ENCODE measurements around the gene CCDC116.

The CCDC116 gene

GRCh38 chr22:21629255-21630149 is 3.1 kb upstream of the CCDC116 start, which contains the start of gene YDJC:
Gene YDJC (minus strand): TSS chr22:21630022. CDS start chr22:21630014, 8 bp downstream.
- no peak for TF ChIP-seq CREB5 (CRISPR knock-in tag; IDR thresholded peaks at IDR 0.05; ENCODE audit: low read depth)
- no peak for TF ChIP-seq SNAI2 (CRISPR knock-in tag; IDR thresholded peaks at IDR 0.05)
- no peak for TF ChIP-seq ZFP3 (CRISPR knock-in tag; IDR thresholded peaks at IDR 0.05)
- no peak for TF ChIP-seq ISL1 (CRISPR knock-in tag; IDR thresholded peaks at IDR 0.05)
- TF ChIP-seq ZNF565 (CRISPR knock-in tag; conservative IDR thresholded peaks at IDR 0.05; ENCODE audit: low read depth), result no peak
- no peak for TF ChIP-seq POU6F1 (CRISPR knock-in tag; IDR thresholded peaks at IDR 0.05; ENCODE audit: borderline replicate concordance, low read depth)
- no peak for TF ChIP-seq PATZ1 (CRISPR knock-in tag; IDR thresholded peaks at IDR 0.05; ENCODE audit: borderline replicate concordance)
- no peak for TF ChIP-seq TSHZ2 (CRISPR knock-in tag; IDR thresholded peaks at IDR 0.05)
- no peak for TF ChIP-seq ZC3H10 (CRISPR knock-in tag; IDR thresholded peaks at IDR 0.05)
- no peak for TF ChIP-seq BACH2 (CRISPR knock-in tag; IDR thresholded peaks at IDR 0.05; ENCODE audit: borderline replicate concordance)
- TF ChIP-seq TCF4 (CRISPR knock-in tag; IDR thresholded peaks at IDR 0.05; ENCODE audit: borderline replicate concordance), result no peak
- TF ChIP-seq GLIS3 (CRISPR knock-in tag; IDR thresholded peaks at IDR 0.05), result no peak
- no peak for TF ChIP-seq PPARA (CRISPR knock-in tag; IDR thresholded peaks at IDR 0.05; ENCODE audit: borderline replicate concordance)
- no peak for TF ChIP-seq ZNF70 (CRISPR knock-in tag; IDR thresholded peaks at IDR 0.05)
- TF ChIP-seq TOX (CRISPR knock-in tag; IDR thresholded peaks at IDR 0.05; ENCODE audit: borderline replicate concordance), result no peak
- no peak for TF ChIP-seq ZNF8 (CRISPR knock-in tag; IDR thresholded peaks at IDR 0.05)
- no peak for TF ChIP-seq ZFP30 (CRISPR knock-in tag; IDR thresholded peaks at IDR 0.05)
- no peak for TF ChIP-seq ESRRG (CRISPR knock-in tag; IDR thresholded peaks at IDR 0.05)
- TF ChIP-seq CSRNP3 (CRISPR knock-in tag; IDR thresholded peaks at IDR 0.05), result no peak
- no peak for TF ChIP-seq CSDC2 (CRISPR knock-in tag; IDR thresholded peaks at IDR 0.05)
- peak; percentile 95 for ATAC-seq

- TF ChIP-seq RARB (CRISPR knock-in tag; IDR thresholded peaks at IDR 0.05) (no peak), ZNF565 (CRISPR knock-in tag; conservative IDR thresholded peaks at IDR 0.05; ENCODE audit: low read depth) (no peak), ISL1 (CRISPR knock-in tag; IDR thresholded peaks at IDR 0.05) (no peak)
- ATAC-seq, result no peak
Measured at GRCh38 chr22:21631025-21631424, 1.5 kb upstream of the CCDC116 start.

- TF ChIP-seq ZFP3 (CRISPR knock-in tag; IDR thresholded peaks at IDR 0.05), result no peak
- no peak for TF ChIP-seq BACH2 (CRISPR knock-in tag; IDR thresholded peaks at IDR 0.05; ENCODE audit: borderline replicate concordance)
- TF ChIP-seq ISL1 (CRISPR knock-in tag; IDR thresholded peaks at IDR 0.05), result no peak
- no peak for TF ChIP-seq TSHZ2 (CRISPR knock-in tag; IDR thresholded peaks at IDR 0.05)
- no peak for TF ChIP-seq ZNF565 (CRISPR knock-in tag; conservative IDR thresholded peaks at IDR 0.05; ENCODE audit: low read depth)
- TF ChIP-seq GLIS3 (CRISPR knock-in tag; IDR thresholded peaks at IDR 0.05), result no peak
- no peak for TF ChIP-seq ZNF70 (CRISPR knock-in tag; IDR thresholded peaks at IDR 0.05)
- no peak for TF ChIP-seq ARNTL (CRISPR knock-in tag; IDR thresholded peaks at IDR 0.05; ENCODE audit: borderline replicate concordance, low read depth)
- no peak for TF ChIP-seq TOX (CRISPR knock-in tag; IDR thresholded peaks at IDR 0.05; ENCODE audit: borderline replicate concordance)
- no peak for TF ChIP-seq SNAI2 (CRISPR knock-in tag; IDR thresholded peaks at IDR 0.05)
- TF ChIP-seq CSDC2 (CRISPR knock-in tag; IDR thresholded peaks at IDR 0.05), result no peak
- TF ChIP-seq ZC3H10 (CRISPR knock-in tag; IDR thresholded peaks at IDR 0.05), result no peak
- ATAC-seq, result no peak
Measured at GRCh38 chr22:21632931-21633330, 371 bp downstream of the CCDC116 start.
